Measurements from ENCODE around the gene CPTP. TPM values are rescaled to one million over a fixed set of nuclear protein-coding genes. Genes with fewer than 3 reads are reported as not detected.

The CPTP gene
- 12.8 to 22.6 TPM (median 18.6 TPM) in 5 replicates for total RNA-seq (2022; extraction: Qiagen RNA extraction; ENCODE audit: low read depth)

DNA sequence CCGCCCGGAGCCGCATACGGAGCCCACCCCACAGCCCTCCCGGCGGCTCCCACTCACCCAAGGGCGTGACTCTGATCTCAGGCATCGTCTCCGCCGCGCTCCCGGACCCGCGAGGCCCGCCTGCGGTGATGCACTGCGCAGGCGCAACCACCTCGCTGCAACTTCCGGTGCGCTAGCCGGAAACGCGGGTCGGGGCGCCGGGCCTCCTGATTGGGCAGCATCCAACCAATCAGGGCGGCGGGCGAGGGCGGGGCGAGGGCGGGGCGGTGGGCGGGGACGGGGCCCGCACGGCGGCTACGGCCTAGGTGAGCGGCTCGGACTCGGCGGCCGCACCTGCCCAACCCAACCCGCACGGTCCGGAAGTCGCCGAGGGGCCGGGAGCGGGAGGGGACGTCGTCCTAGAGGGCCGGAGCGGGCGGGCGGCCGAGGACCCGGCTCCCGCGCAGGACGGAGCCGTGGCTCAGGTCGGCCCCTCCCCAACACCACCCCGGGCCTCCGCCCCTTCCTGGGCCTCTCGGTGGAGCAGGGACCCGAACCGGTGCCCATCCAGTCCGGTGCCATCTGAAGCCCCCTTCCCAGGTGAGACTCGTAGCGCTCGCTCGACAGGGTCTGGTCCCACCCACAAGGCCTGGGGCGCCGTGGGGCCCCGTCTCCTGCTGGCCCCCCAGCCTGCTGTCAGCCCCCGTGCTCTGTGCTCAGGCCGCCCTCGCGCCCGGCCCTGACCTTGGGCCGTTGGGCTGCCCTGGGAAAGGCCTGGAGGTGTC is at the start of gene CPTP, which contains the start of gene INTS11:
TSS of gene CPTP (plus strand) at position 279 of the 764 bp plus-strand sequence. CDS start 2,109 bp downstream, outside the sequence.
TSS of gene INTS11 (minus strand) at position 137 of the 764 bp plus-strand sequence. CDS start at position 85, 52 bp downstream.

GRCh38 chr1:1307923-1308755 is 16.5 kb upstream of the CPTP start, which contains the start of the genes ACAP3 and PUSL1:
ACAP3 (minus strand) TSS chr1:1307930; CDS start chr1:1307815, 115 bp downstream.
PUSL1 (plus strand) TSS chr1:1308597; CDS start chr1:1308644, 47 bp downstream.

GRCh38 chr1:1331068-1331965 is 6.7 kb downstream of the CPTP start, which contains the start of gene TAS1R3:
TAS1R3 (plus strand) TSS chr1:1331280; CDS start chr1:1331346, 66 bp downstream.

DNA sequence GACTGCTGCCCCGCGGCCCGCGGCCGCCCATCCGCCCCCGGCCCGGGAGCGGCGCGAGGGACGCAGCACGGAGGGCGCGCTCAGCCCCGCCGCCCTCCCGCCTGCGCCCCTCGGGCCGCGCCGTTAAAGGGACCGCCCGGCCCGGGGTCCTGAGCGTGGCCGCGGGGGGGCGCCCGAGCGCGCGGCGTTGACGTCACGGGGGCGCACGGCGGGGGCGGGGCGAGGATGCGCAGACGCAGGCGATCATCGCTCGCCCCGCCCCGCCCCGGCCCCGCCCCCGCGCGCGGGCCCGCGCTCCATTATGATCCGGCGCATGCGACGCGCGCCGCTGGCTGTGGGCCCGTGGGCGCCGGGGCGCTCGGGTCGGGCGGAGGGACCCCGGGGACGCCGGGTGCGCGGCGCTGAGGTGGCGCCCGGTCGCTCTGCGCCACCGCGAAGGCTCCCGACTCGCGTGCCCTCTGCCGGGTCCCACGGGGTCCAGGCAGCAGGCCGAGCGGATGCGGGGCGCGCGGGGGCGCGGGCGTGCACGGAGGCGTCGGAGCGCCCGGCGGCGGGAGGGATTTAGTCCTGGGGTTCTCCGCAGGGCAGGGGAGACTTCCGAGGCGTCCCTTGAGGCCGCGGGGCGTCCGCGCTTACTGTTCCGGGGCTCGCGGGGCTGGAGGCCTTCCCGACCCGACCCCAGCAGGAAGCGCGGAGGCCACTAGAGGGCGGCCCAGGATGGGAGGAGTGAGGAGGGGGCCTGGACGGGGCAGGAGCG is 24.8 kb downstream of the CPTP start, which contains the start of gene DVL1:
TSS of gene DVL1 (minus strand) at position 163 of the 757 bp plus-strand sequence. CDS start 353 bp downstream, outside the sequence.

DNA sequence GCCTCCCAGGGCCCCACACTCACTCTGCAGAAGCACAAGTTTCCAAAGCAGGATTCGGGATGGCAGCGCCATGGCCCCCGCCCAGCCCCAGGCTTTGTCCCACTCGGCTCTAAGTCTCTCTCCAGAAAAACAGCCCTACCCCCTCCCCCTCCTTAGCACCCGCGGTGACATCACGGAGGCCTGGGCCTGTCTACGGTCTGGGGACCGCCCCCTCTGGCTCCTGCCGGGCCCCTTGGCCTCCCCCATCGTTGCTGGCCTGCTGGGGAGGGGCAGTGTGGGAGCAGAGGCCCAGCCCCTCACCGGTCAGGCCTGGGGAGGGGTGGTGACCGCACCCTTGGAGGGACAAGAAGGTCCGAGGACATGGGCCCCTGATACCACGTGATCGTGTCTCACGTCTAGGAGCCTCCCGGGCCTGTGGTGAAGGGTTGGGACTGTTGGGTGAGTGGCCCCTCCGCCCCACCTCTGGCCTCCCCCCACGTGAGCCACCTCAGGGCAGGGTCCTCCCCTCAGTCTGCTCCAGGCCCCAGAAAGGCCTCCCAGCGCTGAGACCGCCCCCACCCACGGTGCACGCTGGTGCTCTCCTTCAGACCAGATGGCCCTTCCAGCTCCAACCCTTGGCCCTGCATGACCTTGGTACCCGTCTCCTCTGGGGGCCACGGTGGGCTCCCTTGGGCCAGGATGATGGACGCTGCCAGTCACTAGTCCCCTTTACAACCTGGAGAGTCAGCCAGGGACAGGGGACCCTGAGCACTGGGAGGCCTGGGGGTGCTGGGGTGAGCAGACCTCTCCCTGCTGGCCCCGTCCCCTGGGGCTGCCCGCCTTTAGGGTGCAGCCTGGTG is 34.0 kb downstream of the CPTP start, which contains the start of gene MXRA8:
TSS of gene MXRA8 (minus strand) at position 123 of the 839 bp plus-strand sequence. CDS start at position 72, 51 bp downstream.

DNA sequence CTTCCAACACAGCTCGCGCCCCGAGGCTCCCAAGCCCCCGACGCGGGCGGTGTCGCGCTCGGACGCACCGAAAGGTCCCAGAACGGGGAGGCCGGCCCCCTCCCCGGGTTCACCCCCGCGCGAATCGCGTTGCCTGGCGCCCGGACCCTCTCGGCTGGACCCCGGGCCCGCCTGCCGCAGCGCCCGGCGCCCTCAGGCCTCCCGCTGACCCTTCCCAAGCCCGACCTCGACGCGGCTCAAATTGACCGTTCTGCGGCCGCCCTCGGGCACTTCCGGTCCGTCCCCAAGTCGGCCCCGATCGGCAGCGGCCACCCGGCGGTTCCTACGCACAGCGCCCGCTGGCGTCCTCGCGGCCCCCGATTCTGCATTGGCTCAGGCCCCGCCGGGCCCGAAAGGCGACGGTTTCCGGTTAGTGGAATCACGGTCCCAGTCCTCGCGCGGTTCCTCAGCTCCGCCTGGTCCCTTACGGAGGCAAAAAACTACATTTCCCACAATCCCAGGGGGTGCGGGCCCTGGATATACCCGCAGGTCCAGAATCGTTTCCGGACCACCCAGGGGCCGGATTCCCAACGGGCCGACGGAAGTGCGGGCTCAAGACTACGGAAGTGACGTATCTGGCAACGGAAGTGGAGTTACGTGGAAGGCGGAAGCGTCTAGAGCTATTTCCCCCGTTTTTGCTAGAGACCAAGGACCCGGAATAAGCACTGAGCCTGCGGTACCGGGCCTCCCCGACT is 50.5 kb downstream of the CPTP start, which contains the start of gene AURKAIP1:
TSS of gene AURKAIP1 (minus strand) at position 279 of the 734 bp plus-strand sequence. CDS start 451 bp downstream, outside the sequence.

Other genes with a start within 250 kb of the CPTP start
- gene C1orf159, start 208.7 kb upstream of the CPTP start, total RNA-seq (2022; extraction: Qiagen RNA extraction; ENCODE audit: low read depth), result 11.5 to 16.4 TPM (median 12.5 TPM) in 5 replicates
- not detected in 5 replicates for gene TTLL10, start 150.9 kb upstream of the CPTP start, total RNA-seq (2022; extraction: Qiagen RNA extraction; ENCODE audit: low read depth)
- 0.23 to 0.31 TPM in 2 of 5 replicates, not detected in the others for gene TNFRSF18, start 118.2 kb upstream of the CPTP start, total RNA-seq (2022; extraction: Qiagen RNA extraction; ENCODE audit: low read depth)
- gene TNFRSF4, start 110.6 kb upstream of the CPTP start, total RNA-seq (2022; extraction: Qiagen RNA extraction; ENCODE audit: low read depth), result 0.17 TPM in 1 of 5 replicates, not detected in the others
- 110 to 131 TPM (median 118 TPM) in 5 replicates for gene SDF4, start 92.8 kb upstream of the CPTP start, total RNA-seq (2022; extraction: Qiagen RNA extraction; ENCODE audit: low read depth)
- gene B3GALT6, start 92.6 kb upstream of the CPTP start, total RNA-seq (2022; extraction: Qiagen RNA extraction; ENCODE audit: low read depth), result 9.3 to 19.5 TPM (median 18.1 TPM) in 5 replicates
- gene C1QTNF12, start 78.1 kb upstream of the CPTP start, total RNA-seq (2022; extraction: Qiagen RNA extraction; ENCODE audit: low read depth), result 0.97 to 1.7 TPM (median 1.5 TPM) in 5 replicates
- gene UBE2J2, start 50.9 kb upstream of the CPTP start, total RNA-seq (2022; extraction: Qiagen RNA extraction; ENCODE audit: low read depth), result 35.4 to 51.3 TPM (median 47.1 TPM) in 5 replicates
- 0.56 to 1.4 TPM (median 1.3 TPM) in 5 replicates for gene SCNN1D, start 44.4 kb upstream of the CPTP start, total RNA-seq (2022; extraction: Qiagen RNA extraction; ENCODE audit: low read depth)
- gene ACAP3, start 16.9 kb upstream of the CPTP start, total RNA-seq (2022; extraction: Qiagen RNA extraction; ENCODE audit: low read depth), result 11.2 to 21.2 TPM (median 16.3 TPM) in 5 replicates
- gene PUSL1, start 16.2 kb upstream of the CPTP start, total RNA-seq (2022; extraction: Qiagen RNA extraction; ENCODE audit: low read depth), result 15.4 to 25.1 TPM (median 23.2 TPM) in 5 replicates
- 47.8 to 64.8 TPM (median 58.8 TPM) in 5 replicates for gene INTS11, start 142 bp upstream of the CPTP start, total RNA-seq (2022; extraction: Qiagen RNA extraction; ENCODE audit: low read depth)
- 0.09 to 0.16 TPM (median 0.12 TPM) in 5 replicates for gene TAS1R3, start 6.5 kb downstream of the CPTP start, total RNA-seq (2022; extraction: Qiagen RNA extraction; ENCODE audit: low read depth)
- gene DVL1, start 24.6 kb downstream of the CPTP start, total RNA-seq (2022; extraction: Qiagen RNA extraction; ENCODE audit: low read depth), result 47.0 to 84.6 TPM (median 76.5 TPM) in 5 replicates
- 0.14 to 0.27 TPM (median 0.23 TPM) in 5 replicates for gene MXRA8, start 33.8 kb downstream of the CPTP start, total RNA-seq (2022; extraction: Qiagen RNA extraction; ENCODE audit: low read depth)
- gene AURKAIP1, start 50.4 kb downstream of the CPTP start, total RNA-seq (2022; extraction: Qiagen RNA extraction; ENCODE audit: low read depth), result 109 to 188 TPM (median 157 TPM) in 5 replicates
- gene CCNL2, start 74.5 kb downstream of the CPTP start, total RNA-seq (2022; extraction: Qiagen RNA extraction; ENCODE audit: low read depth), result 40.1 to 58.5 TPM (median 55.1 TPM) in 5 replicates
- 130 to 154 TPM (median 133 TPM) in 5 replicates for gene MRPL20, start 82.5 kb downstream of the CPTP start, total RNA-seq (2022; extraction: Qiagen RNA extraction; ENCODE audit: low read depth)
- 0.07 to 0.09 TPM in 2 of 5 replicates, not detected in the others for gene ANKRD65, start 96.5 kb downstream of the CPTP start, total RNA-seq (2022; extraction: Qiagen RNA extraction; ENCODE audit: low read depth)
- gene VWA1, start 110.9 kb downstream of the CPTP start, total RNA-seq (2022; extraction: Qiagen RNA extraction; ENCODE audit: low read depth), result 6.1 to 16.9 TPM (median 13.8 TPM) in 5 replicates
- gene ATAD3C, start 124.9 kb downstream of the CPTP start, total RNA-seq (2022; extraction: Qiagen RNA extraction; ENCODE audit: low read depth), result not detected in 5 replicates
- gene ATAD3B, start 147.0 kb downstream of the CPTP start, total RNA-seq (2022; extraction: Qiagen RNA extraction; ENCODE audit: low read depth), result 1.6 to 3.5 TPM (median 2.7 TPM) in 5 replicates
- gene ATAD3A, start 187.4 kb downstream of the CPTP start, total RNA-seq (2022; extraction: Qiagen RNA extraction; ENCODE audit: low read depth), result 30.4 to 40.6 TPM (median 33.6 TPM) in 5 replicates
- gene TMEM240, start 215.8 kb downstream of the CPTP start, total RNA-seq (2022; extraction: Qiagen RNA extraction; ENCODE audit: low read depth), result 0.44 to 0.77 TPM (median 0.56 TPM) in 5 replicates

All from A549 treated with DMSO at 1 μM for 4 hours (cell line).